SK-MEL-5 (cell line): ENCODE results near the gene NR1D1. TPM values are rescaled to one million over a fixed set of nuclear protein-coding genes. Genes with fewer than 3 reads are reported as not detected.

Experiments
- DNase-seq: peaks from one replicate; pipeline ENCODE4 v3.0.0-alpha.2; 2016; ENCODE audit warnings: low read depth, low spot score
- in situ Hi-C: cut with HindIII; loops from 2 replicates; pipeline ENCODE4 v1.10.0; 2016; ENCODE audit warnings: low sequenced_read_pairs, high pct_unique_total_duplicates, low pct_unique_long_range_greater_than_20kb
- total RNA-seq: library from RNA; depleted of rRNA; stranded (reverse); fragments of >200 nt; shearing (Covaris generic); gene quantifications from 2 replicates; pipeline ENCODE4 v1.2.3, GENCODE V29; 2014; rRNA removed

NR1D1 gene
- total RNA-seq, 1 experiment from 2014 or later, result 2.1 TPM

DNA sequence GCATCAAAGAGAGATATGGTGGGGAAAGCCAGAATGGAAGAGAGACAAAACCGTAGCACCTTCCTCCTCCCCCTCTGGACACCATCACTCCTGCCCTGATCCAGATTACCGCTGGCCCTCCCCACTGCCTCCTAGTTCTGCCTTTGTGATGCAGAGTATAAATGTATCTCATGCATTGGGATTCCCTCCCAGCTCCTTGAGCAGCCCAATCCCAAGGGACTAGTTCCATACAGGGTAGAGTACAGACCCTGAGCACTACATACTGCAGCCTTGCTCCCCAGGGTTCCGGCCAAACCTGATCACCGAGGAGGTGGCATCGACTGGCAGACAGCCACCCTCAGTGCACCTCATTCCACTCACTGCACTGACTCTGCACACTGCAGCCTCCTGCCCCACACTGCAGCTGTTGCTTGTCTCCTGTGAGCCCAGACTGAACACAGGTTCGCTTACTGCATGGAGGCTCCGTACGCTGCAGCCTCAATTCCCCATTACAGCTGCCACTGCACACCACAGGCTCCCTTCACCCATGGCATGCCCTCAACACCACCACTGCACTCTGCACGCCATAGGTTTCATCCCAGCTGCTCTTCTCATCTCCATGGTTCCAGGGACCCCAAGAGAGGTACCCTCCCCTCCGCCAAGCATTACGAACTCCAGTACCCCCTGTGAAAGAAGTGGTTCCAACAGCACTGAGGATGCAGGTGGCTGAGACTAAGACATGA is 39.3 kb downstream of the NR1D1 start:
- no peak for DNase-seq
- in situ Hi-C loops, result loop anchor here (25.0 kb wide), 1 partner anchor 351 kb away; the partner anchor contains the start of gene TOP2A

DNA sequence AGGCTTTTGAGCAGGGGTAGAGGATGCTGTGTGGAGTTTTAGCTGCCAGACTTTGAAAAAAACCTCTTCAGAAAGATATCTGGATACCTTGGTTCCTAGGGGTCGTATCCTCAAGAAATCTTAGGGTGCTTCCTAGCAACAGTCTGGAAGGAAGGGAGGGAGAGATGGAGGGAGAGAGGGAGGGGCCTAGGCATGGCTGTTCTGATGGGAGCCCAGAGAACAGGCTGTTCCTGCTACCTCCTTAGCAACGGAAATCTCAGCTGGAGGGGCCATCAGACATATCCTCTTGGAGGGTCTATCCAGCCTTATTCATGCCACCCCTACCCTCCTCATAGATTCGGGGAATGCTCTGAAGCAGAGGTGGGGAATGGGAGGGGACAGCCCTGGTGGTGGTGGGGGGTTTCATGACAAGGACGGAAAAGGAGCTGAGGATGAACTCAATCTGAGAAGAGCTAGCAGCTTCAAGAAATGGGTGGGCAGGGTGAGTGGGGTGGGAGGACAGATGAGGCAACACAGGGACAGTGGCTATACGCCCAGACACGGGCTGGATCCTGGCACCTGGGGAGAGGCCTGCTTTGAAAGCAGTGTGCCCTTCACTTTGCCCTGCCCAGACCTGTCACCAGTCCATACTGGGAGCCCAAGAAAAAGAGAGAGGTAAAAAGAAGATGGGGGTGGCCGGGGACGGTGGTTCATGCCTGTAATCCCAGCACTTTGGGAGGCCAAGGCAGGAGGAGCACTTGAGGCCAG is 40.5 kb downstream of the NR1D1 start:
- no peak for DNase-seq
- in situ Hi-C loops, result loop anchor here (25.0 kb wide), 1 partner anchor 352 kb away; the partner anchor contains the start of gene TOP2A

DNA sequence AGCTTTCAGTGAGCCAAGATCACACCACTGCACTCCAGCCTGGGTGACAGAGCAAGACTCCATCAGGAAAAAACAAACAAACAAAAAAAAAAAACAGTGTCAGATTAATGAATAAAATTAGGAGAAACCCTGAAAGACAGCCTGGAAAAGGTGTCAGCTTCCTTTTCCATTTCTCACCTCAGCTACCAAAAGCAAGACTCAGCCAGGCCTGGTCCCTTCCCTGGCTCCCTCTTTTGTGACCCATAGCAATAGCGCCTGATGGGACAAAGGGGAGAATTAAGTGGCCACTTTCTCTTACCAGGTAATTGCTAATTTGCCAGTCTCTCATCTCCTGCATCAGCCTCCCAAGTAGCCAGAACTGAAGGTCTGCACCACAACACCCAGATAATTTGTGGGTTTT is 41.5 kb downstream of the NR1D1 start:
- no peak for DNase-seq
- in situ Hi-C loops, result loop anchor here (25.0 kb wide), 1 partner anchor 353 kb away; the partner anchor contains the start of gene TOP2A

DNA sequence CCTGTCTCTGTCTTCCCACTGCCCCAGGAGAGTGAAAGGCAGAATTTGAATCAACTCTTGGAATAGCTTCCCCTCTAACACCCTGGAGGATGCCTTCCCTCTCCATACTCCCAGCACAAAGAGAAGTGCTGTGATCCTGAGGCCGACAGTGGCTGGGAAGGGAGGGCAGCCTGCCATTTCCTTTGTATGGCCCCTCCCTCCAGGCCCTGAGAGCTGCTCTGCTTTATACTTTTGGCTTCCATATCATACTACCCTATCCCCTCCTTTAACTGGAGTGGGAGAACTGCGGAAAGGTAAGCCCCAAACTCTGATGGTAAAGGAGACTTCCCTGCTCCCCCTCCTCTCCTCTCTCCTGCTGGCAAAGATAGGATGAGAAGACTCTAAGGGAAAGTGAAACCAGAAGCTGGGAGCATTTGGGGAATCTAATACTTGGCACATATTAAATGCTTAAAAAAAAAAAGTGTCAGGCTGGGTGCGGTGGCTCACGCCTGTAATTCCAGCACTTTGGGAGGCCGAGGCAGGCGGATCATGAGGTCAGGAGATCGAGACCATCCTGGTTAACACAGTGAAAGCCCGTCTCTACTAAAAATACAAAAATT is 42.1 kb downstream of the NR1D1 start:
- DNase-seq, result no peak
- in situ Hi-C loops, result loop anchor here (25.0 kb wide), 1 partner anchor 354 kb away; the partner anchor contains the start of gene TOP2A

DNA sequence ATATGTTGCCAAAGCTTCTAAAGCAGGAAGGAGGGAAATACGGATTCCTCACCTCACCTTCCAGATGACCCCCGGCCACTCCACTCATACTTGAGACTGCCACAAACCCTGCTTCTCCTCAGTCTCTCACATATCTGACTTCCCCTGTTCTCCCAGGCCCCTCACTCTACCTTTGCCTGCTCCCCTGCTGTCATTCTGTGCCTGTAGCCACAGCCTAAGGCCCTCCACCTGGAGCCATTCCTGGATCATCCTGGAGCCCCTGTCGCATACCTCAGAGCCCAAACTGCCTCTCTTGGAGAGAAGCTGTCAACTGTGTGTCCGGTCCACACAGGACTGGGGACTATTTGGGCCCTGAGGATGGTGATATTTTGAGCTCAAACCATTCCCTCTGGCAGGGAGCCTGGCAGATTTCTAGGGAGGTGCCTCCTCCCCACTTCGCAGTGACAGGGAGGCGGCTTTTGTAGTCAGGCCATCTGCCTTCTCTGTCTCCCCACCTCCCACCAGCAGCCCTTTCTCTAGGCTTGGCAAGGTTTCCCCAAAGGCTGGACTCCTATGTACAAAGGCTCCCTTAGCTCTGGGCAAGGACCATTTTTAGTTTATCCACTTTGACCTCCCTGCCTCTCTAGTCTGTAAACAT is 43.9 kb downstream of the NR1D1 start:
- DNase-seq, result no peak
- in situ Hi-C loops, result loop anchor here (25.0 kb wide), 1 partner anchor 356 kb away; the partner anchor contains the start of gene TOP2A

Other genes with a start within 250 kb of the NR1D1 start
- 0.08 and 0.35 TPM in 2 replicates for gene IKZF3, start 236.3 kb downstream of the NR1D1 start, total RNA-seq
- not detected in 2 replicates for gene ZPBP2, start 232.4 kb downstream of the NR1D1 start, total RNA-seq
- 0.27 and 0.40 TPM in 2 replicates for gene GSDMB, start 182.0 kb downstream of the NR1D1 start, total RNA-seq
- gene ORMDL3, start 173.0 kb downstream of the NR1D1 start, total RNA-seq, result 32.4 and 33.7 TPM in 2 replicates
- gene LRRC3C, start 172.9 kb downstream of the NR1D1 start, total RNA-seq, result not detected in 2 replicates
- not detected in 2 replicates for gene GSDMA, start 137.6 kb downstream of the NR1D1 start, total RNA-seq
- 125 and 129 TPM in 2 replicates for gene PSMD3, start 119.8 kb downstream of the NR1D1 start, total RNA-seq
- gene CSF3, start 85.1 kb downstream of the NR1D1 start, total RNA-seq, result not detected in 2 replicates
- 29.6 and 34.0 TPM in 2 replicates for gene MED24, start 46.2 kb downstream of the NR1D1 start, total RNA-seq
- gene THRA, start 37.6 kb downstream of the NR1D1 start, total RNA-seq, result 14.3 and 15.9 TPM in 2 replicates
- 43.3 and 48.9 TPM in 2 replicates for gene MSL1, start 21.4 kb upstream of the NR1D1 start, total RNA-seq
- gene CASC3, start 39.9 kb upstream of the NR1D1 start, total RNA-seq, result 26.4 and 32.0 TPM in 2 replicates
- 1.9 and 2.4 TPM in 2 replicates for gene RAPGEFL1, start 76.9 kb upstream of the NR1D1 start, total RNA-seq
- gene WIPF2, start 118.7 kb upstream of the NR1D1 start, total RNA-seq, result 5.1 and 5.7 TPM in 2 replicates
- 54.7 TPM in 2 replicates for gene CDC6, start 187.3 kb upstream of the NR1D1 start, total RNA-seq
- gene RARA, start 208.6 kb upstream of the NR1D1 start, total RNA-seq, result 7.6 and 9.0 TPM in 2 replicates